GM18520 (cell line): ENCODE measurements around the gene SLC6A19.
"Not testable (repeated sequence)": the region's sequence is repeated elsewhere in the genome, so short reads cannot be mapped to it uniquely, and the experiment has no call there.

Experiments used
- ATAC-seq: cut with Tn5 transposase; IDR thresholded peaks from one replicate; pipeline ENCODE4 v1.9.1; 2021; ENCODE audit not compliant: unreplicated experiment

SLC6A19 gene

GRCh38 chr5:1261643-1262042 lies 60.2 kb downstream of the SLC6A19 start:
- ATAC-seq: no peak

DNA sequence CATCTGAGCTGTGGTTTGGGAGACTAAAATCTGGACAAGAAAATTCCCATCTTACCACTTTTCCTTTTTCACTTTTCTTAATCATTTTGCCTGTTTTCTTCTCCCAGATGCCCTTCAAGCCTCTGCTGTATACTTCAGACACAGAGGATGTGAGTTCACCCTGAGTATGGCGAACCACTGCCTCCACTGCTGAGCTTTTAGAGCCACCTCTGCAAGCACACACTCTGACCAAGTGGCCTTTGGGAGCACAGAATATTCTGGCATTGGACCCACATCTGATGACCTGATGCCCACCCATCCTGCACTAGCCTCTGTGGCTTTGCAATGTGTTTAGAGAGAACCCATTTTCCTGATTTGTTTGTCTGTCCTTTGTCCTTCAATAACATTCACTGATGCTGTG lies 61.0 kb downstream of the SLC6A19 start:
- no peak for ATAC-seq

DNA sequence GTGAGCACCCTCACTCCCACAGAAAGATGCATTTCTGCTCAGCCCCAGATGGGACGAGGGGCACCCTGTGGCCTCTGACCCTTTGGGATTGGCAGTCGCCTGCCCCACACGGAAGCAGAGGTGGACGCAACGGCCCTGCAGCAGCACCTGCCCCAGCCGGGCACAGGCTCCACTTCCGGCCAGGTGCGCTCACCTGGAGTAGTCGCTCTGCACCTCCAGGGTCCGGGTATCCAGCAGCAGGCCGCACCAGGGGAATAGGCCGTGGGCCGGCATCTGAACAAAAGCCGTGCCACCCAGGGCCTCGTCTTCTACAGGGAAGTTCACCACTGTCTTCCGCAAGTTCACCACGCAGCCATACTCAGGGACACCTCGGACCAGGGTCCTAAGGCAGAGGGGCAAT lies 62.8 kb downstream of the SLC6A19 start:
- no peak for ATAC-seq

- ATAC-seq: no peak
Observed at GRCh38 chr5:1265026-1265425, 63.6 kb downstream of the SLC6A19 start.

DNA sequence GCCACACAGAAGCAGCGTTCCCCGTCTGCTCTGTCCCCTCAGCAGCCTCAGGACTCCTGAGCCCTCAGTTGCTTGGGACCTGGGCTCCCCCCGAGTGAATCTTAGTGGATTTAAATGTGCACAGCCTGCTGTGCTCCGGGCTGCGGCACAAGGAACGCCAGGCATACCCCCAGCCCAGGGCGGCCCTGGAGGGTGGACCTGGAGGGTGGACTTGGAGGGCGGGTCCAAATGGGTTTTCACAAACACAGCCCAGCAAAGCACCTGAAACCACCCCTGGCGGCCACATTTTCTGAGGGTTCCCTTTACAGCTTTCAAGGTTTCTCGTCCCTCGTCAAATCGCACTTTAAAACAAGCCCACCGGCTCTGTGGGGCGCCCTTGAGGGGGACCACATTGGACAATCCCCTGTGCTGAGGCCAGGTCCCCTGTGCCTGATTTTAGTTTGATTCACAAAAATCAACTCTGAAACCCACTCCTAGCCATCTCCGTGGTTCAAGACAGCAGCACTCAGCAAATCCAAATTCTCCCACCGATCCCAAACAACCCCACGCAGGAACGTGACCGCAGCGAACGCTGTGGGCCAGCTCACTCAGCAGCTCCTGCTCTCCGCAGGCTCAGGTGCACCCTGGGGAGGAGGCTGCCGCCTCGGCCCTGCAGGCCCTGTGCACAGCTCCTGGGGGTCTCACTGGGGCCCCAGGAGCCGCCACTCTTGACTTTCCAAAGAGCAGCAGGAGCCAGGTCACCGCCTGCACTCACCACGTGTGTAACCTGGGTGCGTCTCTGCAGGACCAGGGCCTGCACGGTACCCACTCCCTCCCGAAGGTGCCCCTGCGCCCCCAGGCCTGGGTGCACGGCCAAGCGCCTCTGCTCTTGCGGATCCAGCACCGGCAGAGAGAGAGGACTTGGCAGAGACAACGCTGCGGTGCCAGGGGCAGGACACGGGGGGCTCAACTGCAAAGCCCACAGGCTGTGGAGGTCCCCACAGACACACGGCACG lies 64.4 kb downstream of the SLC6A19 start:
- no peak for ATAC-seq

- ATAC-seq: no peak
Observed at GRCh38 chr5:1266791-1267190, 65.4 kb downstream of the SLC6A19 start.

DNA sequence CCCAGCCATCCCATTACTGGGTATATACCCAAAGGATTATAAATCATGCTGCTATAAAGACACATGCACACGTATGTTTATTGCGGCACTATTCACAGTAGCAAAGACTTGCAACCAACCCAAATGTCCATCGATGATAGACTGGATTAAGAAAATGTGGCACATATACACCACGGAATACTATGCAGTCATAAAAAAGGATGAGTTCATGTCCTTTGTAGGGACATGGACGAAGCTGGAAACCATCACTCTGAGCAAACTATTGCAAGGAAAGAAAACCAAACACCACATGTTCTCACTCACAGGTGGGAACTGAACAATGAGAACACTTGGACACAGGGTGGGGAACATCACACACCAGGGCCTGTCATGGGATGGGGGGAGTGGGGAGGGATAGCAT lies 66.1 kb downstream of the SLC6A19 start:
- ATAC-seq: not testable (repeated sequence)

DNA sequence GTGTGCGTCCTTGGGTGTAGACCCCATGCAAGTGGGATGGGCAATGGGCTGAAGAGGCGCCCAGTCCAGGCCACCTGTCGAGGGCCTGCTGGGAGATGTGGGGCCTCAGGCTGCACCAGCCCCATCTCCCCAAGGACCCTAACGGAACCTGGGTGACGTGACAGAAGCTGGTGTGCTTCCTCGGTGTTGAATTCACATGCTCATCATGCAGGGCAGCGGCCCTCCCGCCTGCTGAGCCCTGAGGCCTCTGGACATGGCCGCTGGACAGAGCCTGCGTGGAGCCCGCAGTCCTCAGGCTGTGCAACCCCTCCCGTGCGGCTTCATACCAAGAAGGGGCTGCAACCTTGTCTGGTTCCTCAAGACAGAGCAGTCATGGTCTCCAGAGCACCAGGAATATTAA lies 66.7 kb downstream of the SLC6A19 start:
- ATAC-seq: no peak

GRCh38 chr5:1268666-1269065 lies 67.3 kb downstream of the SLC6A19 start:
- no peak for ATAC-seq

- ATAC-seq: no peak
Observed at GRCh38 chr5:1270426-1270825, 69.0 kb downstream of the SLC6A19 start.

DNA sequence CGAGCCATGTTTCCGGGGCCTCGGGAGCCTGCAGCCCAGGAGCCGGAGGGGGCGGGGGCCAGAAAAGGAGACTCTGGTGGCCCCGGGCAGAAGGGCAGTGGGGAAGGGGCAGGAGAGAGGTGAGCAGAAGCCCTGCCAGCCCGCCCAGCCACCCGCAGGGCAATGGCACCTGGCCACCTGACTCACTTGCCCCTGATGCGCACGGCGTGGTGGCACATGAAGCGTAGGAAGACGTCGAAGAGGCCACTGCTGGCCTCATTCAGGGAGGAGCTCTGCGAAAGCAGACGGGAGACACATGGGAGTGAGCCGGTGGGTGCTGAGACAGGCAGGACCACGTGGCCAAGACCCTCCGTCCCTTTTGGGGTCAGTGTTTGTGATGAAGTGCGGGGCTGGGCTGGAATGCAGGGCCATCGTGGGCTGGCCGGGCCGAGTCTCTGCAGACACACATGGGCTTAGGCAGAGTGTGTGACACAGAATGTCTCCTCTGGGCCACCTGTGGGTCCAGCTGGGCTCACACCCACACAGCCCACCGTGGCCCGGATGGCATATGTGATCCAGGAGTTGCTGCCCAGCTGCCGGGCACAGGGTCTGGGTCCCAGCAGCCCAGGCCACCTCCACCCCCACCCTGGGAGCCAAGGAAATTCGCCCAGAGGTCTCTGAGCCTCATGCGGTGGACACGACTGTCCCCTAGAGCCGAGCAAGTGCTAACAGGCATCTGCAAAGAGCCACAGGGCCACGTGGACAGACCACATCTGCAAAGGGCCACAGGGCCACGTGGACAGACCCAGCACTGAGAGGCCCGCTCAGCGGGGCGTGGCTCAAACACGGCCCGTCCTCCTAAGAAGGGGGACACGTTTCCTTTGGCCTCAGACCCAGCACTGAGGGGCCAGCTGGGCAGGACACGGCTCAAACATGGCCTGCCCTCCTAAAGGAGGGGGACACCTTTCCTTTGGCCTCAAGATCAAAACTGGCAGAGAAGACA lies 69.8 kb downstream of the SLC6A19 start:
- no peak for ATAC-seq

GRCh38 chr5:1272201-1272600 lies 70.8 kb downstream of the SLC6A19 start:
- no peak for ATAC-seq

GRCh38 chr5:1273745-1274144 lies 72.3 kb downstream of the SLC6A19 start:
- ATAC-seq: no peak

GRCh38 chr5:1274471-1274870 lies 73.1 kb downstream of the SLC6A19 start:
- ATAC-seq: no peak
